Measurements from ENCODE around the gene NCK2. TPM values are rescaled to one million over a fixed set of nuclear protein-coding genes. Genes with fewer than 3 reads are reported as not detected.

Gene NCK2
- total and polyA plus RNA-seq, 2 experiments from 2014 or later, result 72.6 to 100 TPM

DNA sequence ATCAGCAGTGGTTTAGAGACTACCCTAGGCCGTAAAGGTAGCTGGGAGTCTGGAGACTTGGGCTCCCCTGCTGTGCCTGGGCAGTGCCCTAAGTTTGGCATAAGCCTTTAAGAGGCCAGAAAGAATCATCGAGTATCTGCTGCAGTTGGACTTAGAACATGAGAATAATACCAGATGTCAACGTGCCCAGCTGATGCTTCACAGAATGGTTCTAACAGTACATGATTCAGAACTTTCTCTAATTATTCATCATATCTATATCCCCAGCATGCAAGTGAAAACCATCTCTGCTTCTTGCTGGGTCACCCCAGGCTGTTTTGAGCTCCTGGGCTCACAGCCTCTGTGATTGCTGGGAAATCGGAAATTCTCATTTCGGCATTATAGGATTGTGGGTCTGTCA lies 118.1 kb downstream of the NCK2 start:
- Histone ChIP-seq H3K4me2 (no peak overlapping the region), H3K4me3 (no peak overlapping the region), H3K27me3 (no peaks in the 10 kb centered on the region), H3K9me3 (ENCODE audit: low read depth) (no peaks in the 10 kb centered on the region), H3K27ac (no peak overlapping the region), H3K79me2 (peaks cover 91% of the 10 kb centered on the region), H4K20me1 (ENCODE audit: insufficient read depth, poor library complexity, severe bottlenecking) (peaks cover 46% of the 10 kb centered on the region), H3K4me1 (ENCODE audit: insufficient read depth) (peaks cover 16% of the 10 kb centered on the region), H3K36me3 (replicated peaks; ENCODE audit: insufficient read depth, low read depth) (no peaks in the 10 kb centered on the region), H3K9me2 (replicated peaks; ENCODE audit: insufficient read depth) (no peaks in the 10 kb centered on the region), H2AFZ (no peak overlapping the region)
- TF ChIP-seq EZH2 (IDR thresholded peaks at IDR 0.05; ENCODE audit: borderline replicate concordance), result no peak
- no peak for TF ChIP-seq EZH2phosphoT487 (IDR thresholded peaks at IDR 0.05; ENCODE audit: low read depth, severe bottlenecking, unreplicated experiment)
- TF ChIP-seq, protein P1, sequence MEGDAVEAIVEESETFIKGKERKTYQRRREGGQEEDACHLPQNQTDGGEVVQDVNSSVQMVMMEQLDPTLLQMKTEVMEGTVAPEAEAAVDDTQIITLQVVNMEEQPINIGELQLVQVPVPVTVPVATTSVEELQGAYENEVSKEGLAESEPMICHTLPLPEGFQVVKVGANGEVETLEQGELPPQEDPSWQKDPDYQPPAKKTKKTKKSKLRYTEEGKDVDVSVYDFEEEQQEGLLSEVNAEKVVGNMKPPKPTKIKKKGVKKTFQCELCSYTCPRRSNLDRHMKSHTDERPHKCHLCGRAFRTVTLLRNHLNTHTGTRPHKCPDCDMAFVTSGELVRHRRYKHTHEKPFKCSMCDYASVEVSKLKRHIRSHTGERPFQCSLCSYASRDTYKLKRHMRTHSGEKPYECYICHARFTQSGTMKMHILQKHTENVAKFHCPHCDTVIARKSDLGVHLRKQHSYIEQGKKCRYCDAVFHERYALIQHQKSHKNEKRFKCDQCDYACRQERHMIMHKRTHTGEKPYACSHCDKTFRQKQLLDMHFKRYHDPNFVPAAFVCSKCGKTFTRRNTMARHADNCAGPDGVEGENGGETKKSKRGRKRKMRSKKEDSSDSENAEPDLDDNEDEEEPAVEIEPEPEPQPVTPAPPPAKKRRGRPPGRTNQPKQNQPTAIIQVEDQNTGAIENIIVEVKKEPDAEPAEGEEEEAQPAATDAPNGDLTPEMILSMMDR (IDR thresholded peaks at IDR 0.05; ENCODE audit: poor library complexity), result no peak
- 92% methylated on average over 5 of the region's 5 CpGs for WGBS (ENCODE audit: low lambda C conversion rate, missing lambda C conversion rate)
- no peak for DNase-seq (ENCODE audit: low spot score)

DNA sequence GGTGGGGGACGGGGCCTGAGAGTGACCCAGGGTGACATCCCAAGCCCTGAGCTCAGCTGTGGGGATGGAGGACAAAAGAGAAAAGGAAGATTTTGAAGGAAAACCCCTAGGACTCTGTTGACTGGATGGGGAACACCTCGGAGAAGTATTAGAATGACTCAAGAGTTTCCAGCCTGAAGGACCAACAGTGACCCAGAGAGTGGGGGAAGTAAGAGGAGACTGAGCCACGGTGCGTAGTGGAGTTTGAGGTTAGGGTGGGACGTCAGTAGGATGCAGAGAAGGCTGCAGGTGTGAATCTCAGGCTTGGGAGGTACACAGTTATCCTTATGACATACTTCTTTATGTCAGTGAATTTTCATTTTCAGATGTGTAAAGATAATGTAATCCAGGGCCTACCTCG lies 119.5 kb downstream of the NCK2 start:
- peaks cover 16% of the 10 kb centered on the region for H3K4me1 ChIP-seq (ENCODE audit: insufficient read depth)
- H3K9me2 ChIP-seq (replicated peaks; ENCODE audit: insufficient read depth), result no peaks in the 10 kb centered on the region
- peaks cover 91% of the 10 kb centered on the region for H3K79me2 ChIP-seq
- H3K4me3 ChIP-seq, result no peak overlapping the region
- no peak for DNase-seq (ENCODE audit: low spot score)
- H4K20me1 ChIP-seq (ENCODE audit: insufficient read depth, poor library complexity, severe bottlenecking), result peaks cover 52% of the 10 kb centered on the region
- H3K36me3 ChIP-seq (replicated peaks; ENCODE audit: insufficient read depth, low read depth), result no peaks in the 10 kb centered on the region
- H3K9me3 ChIP-seq (ENCODE audit: low read depth), result no peaks in the 10 kb centered on the region
- H2AFZ ChIP-seq, result no peak overlapping the region
- H3K27me3 ChIP-seq, result no peaks in the 10 kb centered on the region
- H3K27ac ChIP-seq, result no peak overlapping the region
- TF ChIP-seq, protein P1 (IDR thresholded peaks at IDR 0.05; ENCODE audit: poor library complexity), result no peak
- TF ChIP-seq EZH2 (IDR thresholded peaks at IDR 0.05; ENCODE audit: borderline replicate concordance) (no peak), EZH2phosphoT487 (IDR thresholded peaks at IDR 0.05; ENCODE audit: low read depth, severe bottlenecking, unreplicated experiment) (no peak)
- H3K4me2 ChIP-seq, result no peak overlapping the region
- 91% methylated on average over 6 of the region's 6 CpGs for WGBS (ENCODE audit: low lambda C conversion rate, missing lambda C conversion rate)

DNA sequence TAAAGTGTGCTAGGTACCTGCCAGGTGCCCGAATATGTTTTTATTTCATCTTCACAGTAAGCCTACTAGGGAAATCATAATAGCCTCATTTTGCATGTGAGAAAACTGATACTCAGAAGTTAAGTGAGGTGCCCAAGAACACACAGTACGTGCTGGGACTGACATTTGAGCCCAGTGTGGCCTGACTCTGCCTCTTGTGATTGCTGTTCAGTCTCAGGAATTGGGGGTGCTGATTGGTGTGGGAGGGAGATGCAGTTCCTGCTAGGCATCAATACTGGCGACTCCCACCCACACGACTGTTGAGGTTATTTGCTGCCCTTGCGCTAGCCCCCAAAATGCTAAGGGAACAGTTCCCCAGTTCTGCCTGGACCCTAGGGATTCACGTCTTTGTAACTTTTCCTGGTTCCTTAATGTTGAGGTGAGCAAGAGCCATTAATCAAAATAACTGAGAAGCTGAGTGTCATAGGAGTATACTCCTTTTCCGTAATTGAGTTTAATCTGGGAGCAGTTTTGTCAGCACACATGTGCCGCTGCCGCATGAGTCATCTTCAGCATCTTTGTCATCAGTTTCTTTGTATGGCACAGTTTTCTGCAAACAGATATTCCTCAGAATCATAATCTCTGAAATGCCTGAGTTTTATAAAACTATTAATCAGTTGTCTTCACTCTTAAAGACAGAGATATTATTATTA lies 120.7 kb downstream of the NCK2 start:
- Histone ChIP-seq H4K20me1 (ENCODE audit: insufficient read depth, poor library complexity, severe bottlenecking) (peaks cover 57% of the 10 kb centered on the region), H3K9me3 (ENCODE audit: low read depth) (no peaks in the 10 kb centered on the region), H3K27ac (no peak overlapping the region), H3K79me2 (peaks cover 91% of the 10 kb centered on the region), H3K9me2 (replicated peaks; ENCODE audit: insufficient read depth) (no peaks in the 10 kb centered on the region), H3K36me3 (replicated peaks; ENCODE audit: insufficient read depth, low read depth) (no peaks in the 10 kb centered on the region), H3K27me3 (no peaks in the 10 kb centered on the region), H2AFZ (no peak overlapping the region), H3K4me1 (ENCODE audit: insufficient read depth) (peaks cover 16% of the 10 kb centered on the region), H3K4me2 (no peak overlapping the region), H3K4me3 (no peak overlapping the region)
- no peak for DNase-seq (ENCODE audit: low spot score)
- TF ChIP-seq, protein P1 (IDR thresholded peaks at IDR 0.05; ENCODE audit: poor library complexity), result no peak
- TF ChIP-seq EZH2 (IDR thresholded peaks at IDR 0.05; ENCODE audit: borderline replicate concordance) (no peak), EZH2phosphoT487 (IDR thresholded peaks at IDR 0.05; ENCODE audit: low read depth, severe bottlenecking, unreplicated experiment) (no peak)
- WGBS (ENCODE audit: low lambda C conversion rate, missing lambda C conversion rate), result 93% methylated on average over 9 of the region's 9 CpGs
